Forelimb muscle (tissue), 1 donor: ENCODE results near the gene INSIG1. TPM values are rescaled to one million over a fixed set of nuclear protein-coding genes. Genes with fewer than 3 reads are reported as not detected.
A peak's percentile ranks its signal among the peaks of the same experiment; 100 is the strongest.

Experiments used
- DNase-seq: peaks from one replicate; pipeline ENCODE4 v3.0.0-alpha.2; 2013; ENCODE audit warnings: low read depth
- polyA plus RNA-seq: library from polyadenylated mRNA; unstranded; fragments of 120-200 nt; gene quantifications from one replicate; pipeline ENCODE4 v1.2.1, GENCODE V29; 2013; ENCODE audit not compliant: insufficient read length

Gene INSIG1
- 22.7 TPM for polyA plus RNA-seq

DNA sequence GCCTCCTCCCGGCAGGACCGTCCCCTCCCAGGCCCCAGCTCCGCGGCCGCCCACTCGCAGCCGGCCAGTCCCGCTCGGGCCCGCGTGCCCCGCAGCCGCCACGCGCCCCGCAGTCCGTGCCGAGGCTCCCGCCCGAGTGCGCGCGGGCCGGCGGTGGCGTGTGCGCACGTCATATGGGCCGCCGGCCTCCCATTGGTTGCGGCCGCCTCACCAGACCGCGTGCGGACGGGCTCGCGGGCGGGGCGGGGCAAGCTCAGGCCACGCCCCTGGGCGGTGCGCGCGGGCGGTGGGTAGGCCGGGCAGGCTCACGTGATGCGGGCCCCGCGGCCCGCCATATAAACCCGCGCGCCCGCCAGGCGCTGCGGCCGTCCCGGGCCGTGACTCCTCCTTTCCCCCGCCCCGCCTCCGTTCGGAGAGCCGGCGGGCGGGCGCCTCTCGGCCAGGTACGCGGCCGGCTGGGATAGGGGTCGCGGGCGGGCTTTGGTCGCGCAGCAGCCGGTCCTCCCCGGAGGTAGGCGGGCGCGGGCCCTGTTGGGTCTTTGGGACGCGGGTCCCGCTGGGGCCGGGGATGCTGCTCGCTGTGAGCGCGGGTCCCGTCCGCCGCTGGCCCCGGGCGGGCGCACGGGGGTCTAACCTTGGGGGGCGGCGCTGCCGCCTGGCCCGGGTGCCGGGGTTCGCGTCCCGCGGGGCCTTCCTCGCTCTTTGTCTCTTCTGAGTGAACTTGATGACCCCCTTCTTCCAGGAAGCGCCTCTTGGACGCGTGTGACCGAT lies at the start of gene INSIG1:
Gene INSIG1, plus strand, starts transcription at position 362 of the 771 bp plus-strand sequence. Its CDS starts 408 bp downstream, at position 770.
- DNase-seq: peak; percentile 84

DNA sequence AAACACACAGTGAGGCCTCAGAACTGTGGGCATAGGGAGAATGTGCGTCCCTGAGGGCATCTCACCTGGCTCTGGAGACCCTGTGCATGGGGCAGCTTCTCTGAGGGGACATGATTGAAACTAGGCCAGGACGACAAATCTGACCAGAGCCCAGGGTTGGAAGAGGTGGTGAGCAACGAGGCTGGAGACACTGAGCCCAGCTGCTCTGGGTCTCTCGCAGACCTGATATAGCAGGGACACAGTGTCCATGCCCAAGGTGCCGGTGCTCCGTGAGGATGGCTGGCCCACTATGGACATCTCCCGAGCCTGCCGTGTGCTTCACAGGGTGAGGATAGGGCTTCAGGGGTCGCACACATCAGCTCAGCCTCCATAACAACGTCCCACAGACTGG lies 49.3 kb upstream of the INSIG1 start:
- DNase-seq: no peak

DNA sequence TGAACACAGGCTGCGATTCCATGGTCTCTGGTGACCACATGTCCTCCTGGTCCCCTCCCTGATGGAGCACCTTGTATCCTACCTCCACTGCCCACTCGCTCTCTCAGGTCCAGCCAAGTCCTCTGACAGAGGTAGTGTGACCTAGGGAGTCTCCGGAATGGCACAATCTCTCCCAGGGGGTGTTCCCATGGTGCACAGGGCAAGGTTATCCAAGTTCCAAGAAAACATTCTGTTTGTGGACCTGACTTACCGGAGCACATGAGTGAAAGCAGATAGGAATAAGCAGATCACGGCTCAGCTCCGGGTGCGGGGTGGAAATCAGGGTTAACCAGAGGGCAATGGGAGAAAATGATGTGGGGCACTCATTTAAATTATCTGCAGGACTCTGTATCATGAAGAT lies 45.8 kb upstream of the INSIG1 start:
- no peak for DNase-seq

DNA sequence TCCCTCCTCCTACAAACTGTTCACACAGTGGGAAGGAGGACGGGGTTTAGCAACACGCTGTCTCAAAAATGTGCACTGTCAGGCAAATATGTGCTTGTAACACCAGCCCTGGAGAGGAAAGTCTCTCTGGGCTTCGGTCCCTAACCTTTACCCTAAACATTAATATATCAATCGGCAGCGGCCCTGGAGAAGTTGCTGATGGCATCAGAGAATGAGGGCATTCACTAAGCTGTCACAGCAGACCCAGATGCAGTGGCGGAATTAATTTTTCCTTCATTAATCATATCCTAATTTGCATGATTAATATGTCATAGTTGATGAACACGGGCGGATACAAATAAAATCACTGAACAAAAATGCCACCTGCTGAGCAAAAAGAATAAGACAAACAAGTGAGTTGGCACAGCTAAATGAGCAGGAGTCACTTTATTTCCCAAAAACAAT lies 45.2 kb upstream of the INSIG1 start:
- DNase-seq: no peak

DNA sequence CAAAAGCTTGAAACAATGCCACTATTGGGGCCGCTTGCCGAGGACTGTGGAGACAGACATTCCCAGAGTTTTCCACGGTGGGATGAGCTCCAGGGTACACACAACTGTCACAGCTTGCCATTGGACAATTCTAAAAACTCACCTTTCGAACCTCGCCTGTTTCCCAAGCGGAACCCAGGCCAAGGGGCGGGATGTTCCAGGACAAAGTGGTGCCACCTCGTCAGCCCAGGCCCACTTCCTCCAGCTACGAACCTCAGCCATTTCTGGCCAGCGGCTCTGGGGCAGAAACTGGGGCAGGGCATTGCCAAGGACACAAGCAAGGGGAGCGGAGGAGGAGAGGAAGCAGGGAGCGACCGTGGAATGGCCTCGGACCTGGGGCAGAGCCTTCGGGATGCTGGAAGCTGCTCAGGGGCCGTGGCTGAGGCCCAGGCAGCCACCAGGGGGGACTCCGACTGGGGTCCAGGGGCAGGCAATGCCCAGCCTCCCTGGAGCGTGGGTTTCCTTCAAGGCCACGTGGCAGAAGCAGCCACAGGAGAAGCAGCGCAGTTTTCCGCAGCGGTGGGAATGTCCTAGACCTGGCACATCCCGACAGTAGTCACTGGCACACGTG lies 44.7 kb upstream of the INSIG1 start:
- DNase-seq: no peak

DNA sequence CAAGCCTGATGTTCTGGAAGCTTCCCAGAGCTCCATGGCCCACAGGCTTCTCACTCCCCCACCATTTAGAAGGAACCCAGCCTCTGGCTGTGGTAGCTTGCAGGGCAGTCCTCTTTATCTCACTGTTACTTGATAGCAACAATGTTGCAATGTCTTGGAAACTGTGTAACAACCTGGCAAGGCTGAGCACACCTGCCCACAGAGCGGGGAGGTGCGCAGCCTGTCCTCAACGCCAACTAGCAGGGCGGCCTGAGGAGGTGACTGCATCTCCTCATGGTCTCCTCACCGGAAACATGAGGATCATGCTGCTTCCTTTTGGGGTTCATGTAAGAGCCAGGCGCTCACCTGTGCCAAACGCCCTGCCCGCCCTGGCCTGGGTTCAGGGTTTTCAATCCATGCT lies 43.7 kb upstream of the INSIG1 start:
- no peak for DNase-seq

DNA sequence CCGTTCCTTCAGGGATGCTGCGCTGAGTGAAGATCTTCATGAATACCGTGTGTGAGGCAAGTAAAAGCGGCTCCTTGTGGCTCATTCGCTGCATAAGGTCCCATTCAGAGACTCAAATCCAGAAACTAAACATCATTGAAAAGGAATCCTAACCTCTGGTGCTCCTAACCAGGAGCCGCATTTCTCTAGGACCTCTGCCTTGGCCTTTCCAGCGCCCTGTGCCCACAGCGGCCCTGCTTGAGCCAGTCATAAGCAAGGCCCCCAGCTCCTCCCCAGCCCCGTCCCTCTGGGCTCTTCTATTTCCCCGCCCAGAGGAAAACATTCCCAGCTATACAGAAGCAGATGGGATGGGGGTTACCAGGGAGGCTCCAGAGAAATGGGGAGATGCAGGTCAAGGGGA lies 42.6 kb upstream of the INSIG1 start:
- DNase-seq: no peak

DNA sequence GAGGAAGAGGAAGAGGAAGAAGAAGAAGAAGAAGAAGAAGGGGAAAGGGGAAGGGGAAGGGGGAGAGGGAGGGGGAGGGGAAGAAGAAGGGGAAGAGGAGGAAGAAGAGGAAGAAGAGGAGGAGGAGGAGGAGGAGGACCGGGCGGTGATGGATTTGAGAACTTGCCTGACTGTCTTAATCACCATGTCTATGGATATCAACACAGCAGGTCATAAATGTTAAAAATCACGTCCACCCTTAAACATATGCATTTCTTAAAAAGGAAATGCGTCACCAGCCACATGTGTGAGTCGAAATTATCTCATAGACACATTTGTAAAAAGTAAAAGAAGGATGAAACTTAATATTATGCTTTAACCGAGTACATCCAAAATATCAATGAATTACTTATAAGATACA lies 42.1 kb upstream of the INSIG1 start:
- no peak for DNase-seq

DNA sequence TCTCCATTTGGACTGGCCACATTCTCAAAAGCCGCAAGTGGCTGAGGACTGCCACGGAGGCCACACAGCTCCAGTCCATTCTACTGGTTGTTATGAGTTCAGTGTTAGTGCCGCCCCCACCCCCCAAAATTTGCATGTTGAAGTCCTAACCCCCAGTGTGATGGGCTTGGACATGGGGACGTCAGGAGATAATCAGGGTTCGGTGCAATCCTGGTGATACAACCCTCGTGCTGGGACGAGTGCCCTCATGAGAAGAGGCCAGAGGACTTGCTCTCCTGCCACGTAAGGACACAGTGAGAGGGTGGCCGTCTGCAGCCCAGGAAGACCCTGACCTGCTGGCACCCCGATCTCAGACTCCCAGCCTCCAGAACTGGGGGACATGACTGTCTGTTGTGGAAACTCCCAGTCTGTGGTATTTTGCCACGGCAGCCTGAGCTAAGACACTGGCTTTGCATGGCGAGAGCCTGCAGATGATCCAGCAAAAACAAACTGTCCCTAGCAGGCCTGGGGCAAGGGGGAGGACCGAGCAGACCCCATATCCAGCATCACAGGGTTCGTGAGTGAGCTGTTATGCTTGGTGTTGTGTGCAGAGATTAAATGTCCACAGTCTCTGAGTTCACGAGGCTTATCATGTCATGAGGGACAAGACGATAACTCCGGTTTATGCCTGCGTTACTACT lies 41.5 kb upstream of the INSIG1 start:
- DNase-seq: no peak

DNA sequence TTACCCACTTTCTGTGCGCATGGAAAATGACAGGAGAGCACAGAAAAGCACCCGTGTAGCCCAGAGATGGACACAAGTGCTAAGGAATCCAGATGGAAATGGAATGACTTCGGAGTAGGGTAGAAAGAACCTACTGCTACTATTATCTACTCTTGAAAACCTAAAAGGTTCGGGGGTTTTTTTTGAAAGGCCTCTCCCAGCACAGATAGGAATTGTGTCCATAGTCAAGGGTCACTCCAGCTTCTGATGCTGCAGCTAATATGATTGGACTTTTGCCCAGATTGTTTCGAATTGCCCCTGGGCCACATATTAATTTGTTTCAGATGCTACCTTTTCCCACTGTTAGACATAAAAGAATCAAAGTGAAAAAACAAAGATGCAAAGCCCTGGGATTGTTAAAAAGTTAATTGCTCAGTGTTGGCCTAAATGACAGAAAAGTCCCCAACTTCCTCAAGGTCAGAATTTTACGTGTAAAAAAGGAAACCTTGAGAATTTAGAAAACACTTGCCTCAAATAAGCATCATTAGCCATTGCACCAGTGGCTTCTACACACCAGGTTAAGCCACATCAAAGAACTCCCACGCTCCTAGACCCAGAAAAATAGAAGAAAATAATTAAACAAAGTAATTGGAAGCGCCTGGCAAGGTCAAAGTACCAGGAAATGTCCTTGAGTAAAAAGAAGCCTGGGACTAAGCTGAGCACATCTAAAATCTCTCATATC lies 40.8 kb upstream of the INSIG1 start:
- DNase-seq: no peak

DNA sequence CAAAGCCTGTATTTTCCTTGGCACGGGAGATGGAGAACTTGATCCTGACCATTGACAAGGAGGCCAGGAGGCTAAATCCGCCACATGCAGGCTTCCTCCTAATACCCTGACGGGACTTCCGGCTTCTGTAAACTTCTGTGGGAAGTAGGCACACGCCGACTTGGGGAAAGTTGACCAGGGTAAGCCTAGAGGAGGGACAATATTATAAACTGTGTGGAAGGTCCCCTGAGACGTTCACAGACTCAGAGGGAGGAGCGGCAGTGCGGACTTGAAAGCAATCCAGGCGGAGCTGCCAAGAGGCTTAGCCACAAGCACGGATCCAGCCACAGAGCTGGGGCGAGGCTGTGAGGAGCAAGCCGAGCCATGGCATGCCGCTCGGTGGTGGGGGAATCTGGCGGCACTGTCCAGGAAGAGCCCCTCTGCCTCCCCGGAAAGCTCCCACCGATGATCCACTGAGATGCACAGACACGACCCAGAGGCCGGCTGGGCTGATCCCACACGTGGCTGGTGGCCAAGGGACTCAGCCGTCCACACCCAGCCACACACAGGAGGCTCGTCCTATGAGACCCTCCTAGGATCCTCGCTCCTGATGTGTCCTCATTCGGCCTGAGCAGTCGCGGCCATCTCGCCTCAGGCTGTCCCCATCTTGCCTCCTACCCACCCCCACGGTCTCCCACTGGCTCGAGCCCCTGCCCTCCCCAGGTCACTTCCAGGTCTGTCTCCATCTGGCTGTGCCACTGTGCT lies 40.0 kb upstream of the INSIG1 start:
- no peak for DNase-seq

DNA sequence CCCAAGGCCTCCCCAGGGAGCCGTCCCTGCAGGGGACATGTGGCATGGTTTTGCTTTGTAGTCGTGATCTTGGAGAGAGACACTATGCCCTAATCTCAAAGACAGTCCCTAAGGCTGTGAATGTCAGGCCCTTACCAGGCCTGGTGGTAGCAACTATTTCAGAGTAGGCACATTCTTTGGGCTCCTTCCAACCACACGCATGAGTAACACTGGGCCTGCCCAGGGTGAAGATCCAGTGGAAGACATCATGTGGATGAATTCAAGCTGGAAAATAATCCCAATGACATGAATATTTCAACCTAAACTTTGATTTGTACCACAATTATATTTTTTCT lies 39.5 kb upstream of the INSIG1 start:
- DNase-seq: no peak

DNA sequence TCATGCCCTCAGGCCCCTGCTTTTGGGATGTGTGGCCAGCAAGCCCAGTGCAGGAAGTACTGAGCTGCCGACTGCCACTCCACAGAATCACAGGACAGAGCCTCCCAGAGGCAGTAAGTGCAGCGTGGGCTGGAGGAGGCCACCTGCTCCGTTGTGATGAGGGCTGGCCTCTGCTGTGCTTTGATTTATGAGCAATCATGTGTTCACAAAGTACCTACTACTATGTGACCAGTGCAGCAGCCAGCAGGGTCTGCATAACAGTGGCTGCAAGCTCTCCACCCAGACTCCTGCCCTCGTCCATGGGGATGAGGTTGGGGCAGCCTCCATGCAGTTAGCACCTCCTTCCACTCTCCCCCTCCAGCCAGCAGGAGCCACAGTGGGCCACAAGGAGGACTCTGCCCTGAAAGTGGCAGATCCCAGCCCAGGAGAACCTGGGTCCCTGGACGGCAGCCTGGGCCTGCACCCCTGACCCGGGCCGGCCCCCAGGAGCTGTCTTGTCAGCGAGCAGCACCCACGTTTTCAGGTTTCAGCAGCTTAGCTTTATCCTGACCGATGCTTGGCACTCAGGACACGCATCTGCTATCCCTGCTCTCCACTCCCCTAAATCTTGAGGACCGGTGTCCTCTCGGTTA lies 37.7 kb upstream of the INSIG1 start:
- no peak for DNase-seq

DNA sequence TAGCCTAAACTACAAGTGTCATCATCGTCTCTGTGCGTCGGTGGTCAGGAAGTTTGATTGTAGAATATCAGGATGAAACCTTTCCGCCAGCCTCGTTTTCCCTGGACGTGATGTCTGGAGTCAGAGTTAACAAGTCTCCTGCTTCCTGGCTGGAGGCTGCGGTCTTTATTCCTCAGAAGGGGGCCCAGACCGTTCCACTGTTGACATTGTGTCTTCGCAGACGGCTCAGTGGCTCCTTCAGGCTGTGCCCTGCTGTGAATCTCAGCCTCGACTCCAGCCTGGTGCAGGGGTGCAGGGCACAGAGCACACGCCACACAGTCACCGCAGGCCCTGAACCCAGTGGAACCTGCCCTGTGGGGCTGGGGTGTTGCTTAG lies 37.2 kb upstream of the INSIG1 start:
- DNase-seq: no peak

DNA sequence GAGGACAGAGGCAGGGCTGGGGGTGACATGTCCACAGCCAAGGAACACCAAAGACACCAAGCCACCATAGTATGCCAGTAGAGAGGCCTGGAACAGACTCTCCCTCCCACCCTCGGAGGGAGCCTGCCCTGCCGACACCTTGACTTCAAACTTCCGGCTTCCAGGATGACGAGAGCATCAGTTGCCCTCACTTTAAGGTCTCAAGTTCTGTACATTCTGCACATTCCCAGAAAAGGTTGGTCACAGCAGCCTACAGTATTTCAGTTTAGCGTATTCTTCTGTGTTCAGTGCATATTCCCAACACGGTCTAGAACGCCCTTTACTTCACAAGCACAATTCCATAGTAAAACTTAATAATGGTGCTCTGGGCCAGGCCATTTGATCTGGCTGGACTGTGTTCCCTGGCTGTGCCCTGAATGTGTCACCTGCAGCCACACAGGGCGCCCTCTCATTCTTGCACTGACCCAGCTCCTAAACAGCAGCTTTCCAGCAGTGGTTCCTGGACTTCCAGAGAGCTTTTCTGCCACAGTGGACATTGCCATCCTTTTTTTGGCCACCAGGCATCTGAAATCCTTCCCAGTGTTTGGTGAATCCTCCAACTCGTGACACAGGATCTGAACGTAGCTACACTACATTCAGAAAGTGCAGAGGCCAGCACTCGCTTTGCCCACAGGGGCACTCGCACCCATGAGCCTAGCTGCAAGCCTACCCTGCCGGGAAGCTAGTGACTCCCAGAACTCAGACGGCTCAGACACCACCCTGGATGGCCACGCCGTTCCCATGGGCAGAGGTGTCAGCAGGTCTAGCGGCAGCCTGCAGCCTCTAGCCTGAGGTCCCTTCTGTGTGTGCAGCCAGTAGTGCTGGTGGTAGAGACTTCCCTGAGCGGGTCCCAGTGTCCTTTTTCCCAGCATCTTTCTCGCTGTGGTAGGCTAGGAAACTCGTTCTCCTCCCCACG lies 36.4 kb upstream of the INSIG1 start:
- DNase-seq: no peak

DNA sequence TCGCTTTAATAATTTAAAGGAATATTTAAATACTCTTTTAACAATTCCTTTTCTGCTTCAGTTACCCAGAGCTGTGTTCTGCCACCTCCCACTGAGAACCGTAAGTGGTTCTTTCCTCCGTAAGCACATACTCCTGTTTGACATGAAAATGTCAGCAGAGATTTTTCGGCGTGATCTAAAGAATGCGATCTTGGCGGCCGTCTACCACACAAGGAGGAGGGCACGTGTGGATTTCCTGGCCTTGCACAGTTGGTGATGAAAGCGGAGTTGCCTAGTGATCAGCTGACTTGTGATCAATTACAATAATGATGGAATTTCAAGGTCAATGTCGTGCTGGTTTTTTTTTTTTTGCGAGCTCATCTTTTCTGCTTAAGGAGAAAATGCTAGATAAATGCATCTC lies 35.6 kb upstream of the INSIG1 start:
- DNase-seq: no peak

DNA sequence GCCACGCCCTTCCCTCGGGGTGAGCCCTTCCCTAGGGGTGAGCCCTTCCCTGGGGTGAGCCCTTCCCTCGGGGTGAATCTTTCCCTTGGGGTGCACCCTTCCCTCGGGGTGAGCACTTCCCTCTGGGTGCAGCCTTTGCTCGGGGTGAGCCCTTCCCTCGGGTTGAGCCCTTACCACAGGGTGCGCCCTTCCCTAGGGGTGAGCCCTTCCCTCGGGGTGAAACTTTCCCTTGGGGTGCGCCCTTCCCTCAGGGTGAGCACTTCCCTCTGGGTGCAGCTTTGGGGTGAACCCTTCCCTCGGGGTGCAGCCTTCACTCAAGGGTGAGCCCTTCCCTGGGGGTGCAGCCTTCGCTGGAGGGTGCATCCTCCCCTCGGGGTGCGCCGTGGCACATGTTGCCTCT lies 34.6 kb upstream of the INSIG1 start:
- no peak for DNase-seq

DNA sequence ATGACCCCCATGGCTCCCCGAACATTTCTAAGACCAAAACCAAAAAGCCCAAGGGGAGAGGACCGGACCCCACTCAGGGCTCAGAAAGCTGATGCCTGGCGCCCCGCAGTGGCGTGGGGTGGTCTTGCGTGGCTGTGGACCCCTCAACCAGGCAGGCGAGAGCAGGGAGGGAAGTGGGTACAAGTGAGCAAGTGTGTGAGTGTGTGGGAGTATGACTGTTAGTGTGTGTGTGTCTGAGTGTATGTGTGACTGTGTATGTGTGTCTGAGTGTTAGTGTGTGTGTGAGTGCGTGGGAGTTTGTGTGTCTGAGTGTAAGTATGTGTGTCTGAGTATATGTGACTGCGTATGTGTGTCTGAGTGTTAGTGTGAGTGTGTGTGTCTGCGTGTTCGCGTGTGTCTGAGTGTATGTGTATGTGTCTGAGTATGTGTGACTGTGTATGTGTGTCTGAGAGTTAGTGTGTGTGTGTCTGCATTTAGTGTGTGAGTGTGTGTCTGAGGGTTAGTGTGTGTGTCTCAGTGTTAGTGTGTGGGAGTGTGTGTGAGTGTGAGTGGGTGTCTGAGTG lies 34.0 kb upstream of the INSIG1 start:
- DNase-seq: no peak

DNA sequence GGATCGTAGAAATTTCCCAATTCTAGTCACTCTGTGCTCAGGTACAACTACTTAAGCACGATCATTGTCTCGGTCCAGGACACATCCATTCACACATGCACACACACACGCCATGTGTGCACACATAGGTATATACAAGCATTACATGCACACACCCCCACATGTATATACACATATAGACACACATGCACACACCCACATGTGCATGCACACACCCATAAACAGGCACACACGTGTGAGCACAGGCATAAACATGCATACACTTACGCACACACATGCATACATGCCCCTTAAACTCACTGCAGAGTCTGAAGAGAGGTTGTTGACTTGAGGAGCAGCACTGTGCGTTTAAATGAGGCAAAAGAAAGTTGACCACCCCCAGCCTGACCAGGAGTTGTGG lies 32.5 kb upstream of the INSIG1 start:
- DNase-seq: no peak

DNA sequence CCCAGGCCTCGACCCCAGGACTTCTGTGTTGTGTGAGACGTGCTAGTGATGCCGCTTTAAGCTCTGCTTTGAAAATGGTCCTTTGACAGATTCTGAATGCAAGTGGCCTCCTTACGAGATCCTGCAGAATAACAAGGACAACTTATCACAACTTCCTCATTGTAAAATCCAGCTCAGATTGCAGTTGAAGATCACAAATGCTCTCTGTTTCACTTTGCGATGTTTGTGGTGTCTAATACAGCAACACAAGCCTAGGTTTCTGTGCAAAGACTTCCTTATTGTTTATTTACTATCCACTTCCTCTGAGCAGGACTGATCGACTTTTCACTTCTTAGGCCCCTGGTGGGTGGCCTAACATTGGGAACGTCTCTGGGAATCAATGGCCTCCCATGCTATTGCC lies 31.7 kb upstream of the INSIG1 start:
- no peak for DNase-seq
